ENCODE data around the gene KCNIP1. TPM values are rescaled to one million over a fixed set of nuclear protein-coding genes. Genes with fewer than 3 reads are reported as not detected.
"Not testable (repeated sequence)": the region's sequence is repeated elsewhere in the genome, so short reads cannot be mapped to it uniquely, and the experiment has no call there.

Gene KCNIP1
- total and polyA plus RNA-seq, 2 of the 13 experiments (the other 11 are each of a cell fraction or from before 2014, with no cell fraction given), result not detected

DNA sequence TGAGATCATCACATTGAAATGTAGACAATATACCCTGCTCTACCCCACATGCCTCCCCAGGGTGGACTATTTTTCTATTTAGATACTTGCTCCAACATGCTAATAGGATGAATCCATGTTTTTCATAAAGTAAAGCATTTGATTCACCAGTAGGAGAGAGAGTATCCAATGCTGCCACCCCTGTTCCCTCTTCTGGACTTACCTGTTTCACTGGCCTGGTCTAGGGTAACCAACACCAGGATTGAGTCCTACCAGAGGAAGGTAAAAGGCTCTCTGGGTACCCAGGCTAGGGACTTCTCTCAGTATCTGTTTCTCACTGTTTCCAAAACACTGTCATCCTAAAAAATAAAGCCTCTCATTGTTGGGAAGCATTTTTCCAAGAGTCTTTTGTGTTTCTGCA is 249.5 kb downstream of the KCNIP1 start:
- in situ Hi-C loops (cut with HindIII; ENCODE audit: extremely low pct_ligation_motif_present, low pct_unique_long_range_greater_than_20kb) (no loop called here), intact Hi-C loops (cut with micrococcal nuclease; ENCODE audit: unreplicated experiment) (no loop called here)
- H3K9me3 ChIP-seq (ENCODE audit: low read length), result no peaks in the 10 kb centered on the region
- no peak overlapping the region for H3K27ac ChIP-seq (ENCODE audit: extremely low read length, insufficient read depth, low read length)
- no peak overlapping the region for H3K4me2 ChIP-seq (ENCODE audit: low read depth, low read length)
- H2AFZ ChIP-seq (ENCODE audit: low read length), result no peak overlapping the region
- no peak overlapping the region for H3K9ac ChIP-seq (ENCODE audit: insufficient read depth, low read depth, low read length)
- BruUV-seq (replicated peaks), result no TSS peak
- H3K36me3 ChIP-seq (replicated peaks in 1 of 2; ENCODE audit: control insufficient read depth in 1 of 2, insufficient read depth in 2 of 2, low read length in 2 of 2), result no peaks in the 10 kb centered on the region
- TF ChIP-seq, protein P1, sequence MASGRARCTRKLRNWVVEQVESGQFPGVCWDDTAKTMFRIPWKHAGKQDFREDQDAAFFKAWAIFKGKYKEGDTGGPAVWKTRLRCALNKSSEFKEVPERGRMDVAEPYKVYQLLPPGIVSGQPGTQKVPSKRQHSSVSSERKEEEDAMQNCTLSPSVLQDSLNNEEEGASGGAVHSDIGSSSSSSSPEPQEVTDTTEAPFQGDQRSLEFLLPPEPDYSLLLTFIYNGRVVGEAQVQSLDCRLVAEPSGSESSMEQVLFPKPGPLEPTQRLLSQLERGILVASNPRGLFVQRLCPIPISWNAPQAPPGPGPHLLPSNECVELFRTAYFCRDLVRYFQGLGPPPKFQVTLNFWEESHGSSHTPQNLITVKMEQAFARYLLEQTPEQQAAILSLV (CRISPR knock-in tag; IDR thresholded peaks at IDR 0.05; ENCODE audit: borderline replicate concordance), result no peak
- no peak for TF ChIP-seq ZNF30 (CRISPR knock-in tag; IDR thresholded peaks at IDR 0.05)
- ChIA-PET POLR2A (no interaction called here), CTCF (ENCODE audit: low intra/inter-chr PET ratio, low total read pairs) (no interaction called here)
- no peak for DNase-seq (ENCODE audit: low spot score)
- H3K27me3 ChIP-seq (ENCODE audit: control insufficient read depth in 1 of 2, insufficient read depth in 2 of 2, low read length in 2 of 2), result peaks cover 0 to 13% of the 10 kb centered on the region in 2 experiments; a peak in 3 of 5 replicates
- H4K20me1 ChIP-seq (ENCODE audit: insufficient read depth, low read length), result no peaks in the 10 kb centered on the region
- FAIRE-seq, result no peak
- H3K4me1 ChIP-seq (ENCODE audit: insufficient read depth, low read length), result peaks cover 13% of the 10 kb centered on the region
- no peak for ATAC-seq
- no peak overlapping the region for H3K4me3 ChIP-seq (replicated peaks in 1 of 3; ENCODE audit: insufficient read depth in 1 of 3, low read depth in 2 of 3, low read length in 3 of 3)
- no peaks in the 10 kb centered on the region for H3K79me2 ChIP-seq (ENCODE audit: insufficient read depth, low read length)

- WGBS (ENCODE audit: low lambda C conversion rate), result 0% methylated on average over 2 of the region's 2 CpGs
- FAIRE-seq; H3K4me3 ChIP-seq (replicated peaks in 1 of 3; ENCODE audit: insufficient read depth in 1 of 3, low read depth in 2 of 3, low read length in 3 of 3); DNase-seq (ENCODE audit: low spot score); H3K36me3 ChIP-seq (replicated peaks in 1 of 2; ENCODE audit: control insufficient read depth in 1 of 2, insufficient read depth in 2 of 2, low read length in 2 of 2); in situ Hi-C loops (cut with HindIII; ENCODE audit: extremely low pct_ligation_motif_present, low pct_unique_long_range_greater_than_20kb); BruUV-seq (replicated peaks); POLR2A ChIA-PET; CTCF ChIA-PET (ENCODE audit: low intra/inter-chr PET ratio, low total read pairs); H3K9me3 ChIP-seq (ENCODE audit: low read length); H3K79me2 ChIP-seq (ENCODE audit: insufficient read depth, low read length); H3K27ac ChIP-seq (ENCODE audit: extremely low read length, insufficient read depth, low read length); ATAC-seq; intact Hi-C loops (cut with micrococcal nuclease; ENCODE audit: unreplicated experiment); H2AFZ ChIP-seq (ENCODE audit: low read length); H3K4me2 ChIP-seq (ENCODE audit: low read depth, low read length); H3K27me3 ChIP-seq (ENCODE audit: control insufficient read depth in 1 of 2, insufficient read depth in 2 of 2, low read length in 2 of 2); H3K9ac ChIP-seq (ENCODE audit: insufficient read depth, low read depth, low read length); H4K20me1 ChIP-seq (ENCODE audit: insufficient read depth, low read length): not testable (repeated sequence)
- H3K4me1 ChIP-seq (ENCODE audit: insufficient read depth, low read length), result peaks cover 13% of the 10 kb centered on the region
Measured at GRCh38 chr5:170754508-170754907, 250.7 kb downstream of the KCNIP1 start.

Data from HepG2 (cell line).